SK-N-SH (cell line): ENCODE measurements around the gene ADAMTS2. TPM values are rescaled to one million over a fixed set of nuclear protein-coding genes. Genes with fewer than 3 reads are reported as not detected.

Experiments used
- CTCF ChIA-PET: fragments of 300-600, 350-600 bp; formaldehyde crosslinking; extraction: SDS; loops from one replicate; lab custom pipeline; 2021; lab: Yijun Ruan, JAX
- POLR2A ChIA-PET: fragments of 350-600 bp; sonication (Branson Sonifier 250); formaldehyde crosslinking; extraction: SDS; loops from one replicate; lab custom pipeline; 2020; ENCODE audit warnings: antibody characterized with exemption, inconsistent platforms; lab: Yijun Ruan, JAX
- DNase-seq: peaks from one replicate; pipeline ENCODE4 v3.0.0; 2012
- H2AFZ ChIP-seq: fragments of 200-600 bp; sonication (generic); 2 replicates; pipeline ENCODE4 v1.8.1; 2016; ENCODE audit warnings: antibody characterized with exemption, mild to moderate bottlenecking, low read depth
- H3F3A ChIP-seq: fragments of 200-600 bp; sonication (generic); replicated peaks from 2 replicates; pipeline ENCODE3; 2016; ENCODE audit warnings: antibody characterized with exemption, mild to moderate bottlenecking; ENCODE audit not compliant: insufficient read depth
- H3K27ac ChIP-seq, 2 experiments: fragments of 200-500 bp in 1 of 2; fragments of 200-600 bp in 1 of 2; sonication (Bioruptor generic) in 1 of 2; sonication (generic), shearing (Covaris generic) in 1 of 2; 2 replicates each; pipeline versions ENCODE4 v1.5.1 to v1.6.1; 2014 to 2016; ENCODE audit warnings: low read depth in 2 of 2, inconsistent platforms in 1 of 2, low read length in 1 of 2, mild to moderate bottlenecking in 1 of 2, mixed read lengths in 1 of 2
- H3K27me3 ChIP-seq: fragments of 200-600 bp; sonication (generic), shearing (Covaris generic); 2 replicates; pipeline ENCODE4 v1.6.1; 2016; ENCODE audit warnings: mixed run types; ENCODE audit not compliant: insufficient read depth
- H3K36me3 ChIP-seq, 2 experiments: fragments of 200-500 bp in 1 of 2; fragments of 200-600 bp in 1 of 2; sonication (Bioruptor generic) in 1 of 2; sonication (generic) in 1 of 2; replicated peaks in 1 of 2; 2 replicates each; pipeline versions ENCODE3 to v1.5.1; 2014 to 2016; ENCODE audit warnings: low read length in 1 of 2, mild to moderate bottlenecking in 1 of 2; ENCODE audit not compliant: insufficient read depth in 2 of 2, control insufficient read depth in 1 of 2
- H3K4me1 ChIP-seq, 2 experiments: fragments of 200-500 bp in 1 of 2; fragments of 200-600 bp in 1 of 2; sonication (Bioruptor generic) in 1 of 2; sonication (generic), shearing (Covaris generic) in 1 of 2; 2 replicates each; pipeline versions ENCODE4 v1.5.1 to v1.6.1; 2014 to 2016; ENCODE audit warnings: low read depth in 1 of 2, low read length in 1 of 2, mixed run types in 1 of 2; ENCODE audit not compliant: insufficient read depth in 2 of 2, control insufficient read depth in 1 of 2
- H3K4me2 ChIP-seq: fragments of 200-600 bp; sonication (generic), shearing (Covaris generic); 2 replicates; pipeline ENCODE4 v1.6.1; 2017; ENCODE audit warnings: mixed run types
- H3K4me3 ChIP-seq, 2 experiments: fragments of 200-500 bp in 1 of 2; fragments of 200-600 bp in 1 of 2; sonication (Bioruptor generic) in 1 of 2; sonication (generic), shearing (Covaris generic) in 1 of 2; 2 replicates each; pipeline versions ENCODE4 v1.5.1 to v1.8.1; 2014 to 2016; ENCODE audit warnings: low read depth in 2 of 2, inconsistent platforms in 1 of 2, low read length in 1 of 2, mild to moderate bottlenecking in 1 of 2, mixed read lengths in 1 of 2, moderate library complexity in 1 of 2
- H3K79me2 ChIP-seq: fragments of 200-600 bp; sonication (generic); 2 replicates; pipeline ENCODE4 v1.8.1; 2017; ENCODE audit warnings: mild to moderate bottlenecking; ENCODE audit not compliant: insufficient read depth
- H3K9ac ChIP-seq: fragments of 200-600 bp; sonication (generic); 2 replicates; pipeline ENCODE4 v1.6.1; 2017; ENCODE audit warnings: mixed run types
- H3K9me2 ChIP-seq: fragments of 200-600 bp; sonication (generic); 2 replicates; pipeline ENCODE4 v1.6.1; 2017; ENCODE audit warnings: mixed run types
- H3K9me3 ChIP-seq: fragments of 200-600 bp; sonication (generic); 2 replicates; pipeline ENCODE4 v1.6.1; 2017; ENCODE audit warnings: mixed run types, mild to moderate bottlenecking, moderate library complexity
- H4K20me1 ChIP-seq: fragments of 200-600 bp; sonication (generic); 2 replicates; pipeline ENCODE4 v1.6.1; 2017; ENCODE audit warnings: mild to moderate bottlenecking, mixed run types; ENCODE audit not compliant: insufficient read depth
- CHD2 ChIP-seq: fragments of 150-350 bp; IDR thresholded peaks from 2 replicates; pipeline ENCODE4 v1.6.1; 2018; ENCODE audit warnings: low read length; ENCODE audit not compliant: partially characterized antibody
- CTCF ChIP-seq: fragments of 200-600 bp; sonication (generic); IDR thresholded peaks from 2 replicates; pipeline ENCODE4 v1.6.1; 2017; ENCODE audit warnings: antibody characterized with exemption, mild to moderate bottlenecking, moderate library complexity
- ELF1 ChIP-seq: IDR thresholded peaks from 2 replicates; pipeline ENCODE4 v1.4.0; 2012
- EP300 ChIP-seq, 2 experiments: IDR thresholded peaks; 2 replicates each; pipeline versions ENCODE4 v1.4.0 to v1.6.1; 2012; ENCODE audit warnings: borderline replicate concordance in 1 of 2, low read depth in 1 of 2, low read length in 1 of 2
- FOSL2 ChIP-seq: IDR thresholded peaks from 2 replicates; pipeline ENCODE4 v1.4.0; 2012; ENCODE audit warnings: low read depth, mild to moderate bottlenecking, moderate library complexity, borderline replicate concordance
- FOXJ3 ChIP-seq: sonication (generic); formaldehyde crosslinking; IDR thresholded peaks from 2 replicates; pipeline ENCODE4 v1.5.1; 2020; ENCODE audit warnings: mild to moderate bottlenecking, missing genetic modification reagents
- GABPA ChIP-seq: IDR thresholded peaks from 2 replicates; pipeline ENCODE4 v1.4.0; 2012; ENCODE audit warnings: low read depth, mild to moderate bottlenecking
- GATA2 ChIP-seq: sonication (generic); formaldehyde crosslinking; IDR thresholded peaks from 2 replicates; pipeline ENCODE4 v1.5.0; 2020; ENCODE audit warnings: mild to moderate bottlenecking, missing genetic modification reagents
- JUND ChIP-seq: IDR thresholded peaks from 2 replicates; pipeline ENCODE4 v1.4.0; 2012
- MEF2A ChIP-seq: IDR thresholded peaks from 2 replicates; pipeline ENCODE4 v1.4.0; 2012; ENCODE audit warnings: low read depth, borderline replicate concordance
- MXI1 ChIP-seq: IDR thresholded peaks from 2 replicates; pipeline ENCODE4 v1.6.1; 2012; ENCODE audit warnings: mild to moderate bottlenecking, low read depth, low read length, improper control_type of control experiment
- RAD21 ChIP-seq: IDR thresholded peaks from 2 replicates; pipeline ENCODE4 v1.6.1; 2012; ENCODE audit warnings: mild to moderate bottlenecking, low read length
- REST ChIP-seq: IDR thresholded peaks from 2 replicates; pipeline ENCODE4 v1.6.1; 2012; ENCODE audit warnings: mild to moderate bottlenecking, low read depth, low read length, moderate library complexity
- RFX5 ChIP-seq: IDR thresholded peaks from 2 replicates; pipeline ENCODE4 v1.6.1; 2012; ENCODE audit warnings: mild to moderate bottlenecking, improper control_type of control experiment, low read length
- SIN3A ChIP-seq: IDR thresholded peaks from 2 replicates; pipeline ENCODE4 v1.6.1; 2012; ENCODE audit warnings: low read depth, mild to moderate bottlenecking, low read length, moderate library complexity, borderline replicate concordance
- TAF1 ChIP-seq: IDR thresholded peaks from 2 replicates; pipeline ENCODE4 v1.6.1; 2012; ENCODE audit warnings: low read depth, mild to moderate bottlenecking, low read length, moderate library complexity, borderline replicate concordance
- TCF12 ChIP-seq: IDR thresholded peaks from 2 replicates; pipeline ENCODE4 v1.4.0; 2012
- TEAD4 ChIP-seq: IDR thresholded peaks from 2 replicates; pipeline ENCODE4 v1.4.0; 2012; ENCODE audit warnings: mild to moderate bottlenecking, borderline replicate concordance; ENCODE audit not compliant: insufficient read depth
- USF1 ChIP-seq: IDR thresholded peaks from 2 replicates; pipeline ENCODE4 v1.4.0; 2012; ENCODE audit warnings: low read depth, borderline replicate concordance
- USF2 ChIP-seq: fragments of 150-350 bp; IDR thresholded peaks from 2 replicates; pipeline ENCODE4 v1.6.1; 2017; ENCODE audit warnings: antibody characterized with exemption, low read length, low read depth, borderline replicate concordance
- WGBS: methylation state at CpG from one replicate; pipeline ENCODE4 v1.1.6; 2017; ENCODE audit warnings: low lambda C conversion rate; 5-methylcytosine and 5-hydroxymethylcytosine counted together
- polyA plus RNA-seq, 3 experiments: library from polyadenylated mRNA; depleted of rRNA; stranded (reverse); fragments of >200 nt; gene quantifications; 2 replicates each; pipeline ENCODE4 v1.2.3, GENCODE V29; 2012

The ADAMTS2 gene
- polyA plus RNA-seq, 1 of the 3 experiments (the other 2 are of a cell fraction), result 0.12 TPM

- CTCF ChIA-PET, result interaction anchor here (1.6 kb wide), 1 partner anchor 26 kb away, joined by 3 read pairs; no protein-coding TSS in a partner anchor
Observed at GRCh38 chr5:179387151-179388110, 42.2 kb upstream of the ADAMTS2 start.

More at GRCh38 chr5:179387151-179388110, 42.2 kb upstream of the ADAMTS2 start:
- no peak for DNase-seq
- H3K9me3 ChIP-seq, result peaks cover 18% of the 10 kb centered on the region
- H3K79me2 ChIP-seq, result no peaks in the 10 kb centered on the region
- H3K36me3 ChIP-seq, result no peaks in the 10 kb centered on the region
- H3K9me2 ChIP-seq, result 0 out of 2 replicates have a peak, but pooled peaks cover 3% of the 10 kb centered on the region
- H3K4me2 ChIP-seq, result no peak overlapping the region
- H3K4me1 ChIP-seq, result no peaks in the 10 kb centered on the region
- 34% methylated on average over 15 of the region's 19 CpGs for WGBS
- H3K27me3 ChIP-seq, result no peaks in the 10 kb centered on the region
- H3K4me3 ChIP-seq, result no peak overlapping the region
- POLR2A ChIA-PET, result no interaction called here
- no peaks in the 10 kb centered on the region for H3F3A ChIP-seq
- no peak overlapping the region for H3K27ac ChIP-seq
- no peak overlapping the region for H3K9ac ChIP-seq
- no peaks in the 10 kb centered on the region for H4K20me1 ChIP-seq
- TF ChIP-seq FOSL2 (no peak), JUND (no peak), FOXJ3 (CRISPR knock-in tag) (no peak), RAD21 (no peak), ELF1 (no peak), TCF12 (no peak), GABPA (no peak), TEAD4 (no peak), TAF1 (no peak), MXI1 (no peak), GATA2 (CRISPR knock-in tag) (no peak), USF1 (no peak), CTCF (no peak), REST (no peak), USF2 (no peak), EP300 (IDR thresholded peaks at IDR 0.05; ENCODE audit: borderline replicate concordance in 1 of 2, low read depth in 1 of 2, low read length in 1 of 2) (no peak), RFX5 (no peak), MEF2A (no peak), SIN3A (no peak), CHD2 (no peak)
- H2AFZ ChIP-seq, result no peak overlapping the region
